ENCODE data around the gene RBM15B.

DNA sequence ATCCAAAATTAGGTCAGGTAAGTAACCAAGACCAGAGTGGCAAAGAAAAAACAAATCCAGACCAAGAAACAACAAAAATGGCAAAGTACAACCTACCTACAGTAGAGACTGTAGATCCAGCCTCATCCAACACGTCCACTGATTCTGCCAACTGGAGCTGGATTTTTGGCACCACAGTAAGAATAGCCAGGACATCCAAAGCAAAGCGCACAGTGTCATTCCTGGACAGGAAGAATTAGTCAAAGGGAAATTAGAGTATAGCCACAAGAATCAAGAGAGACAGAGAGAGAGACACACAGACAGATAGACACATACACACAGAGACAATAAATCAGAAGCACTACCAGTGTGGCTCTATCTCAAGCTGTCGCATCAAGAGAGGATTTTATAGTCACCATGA is 31.1 kb downstream of the RBM15B start:
- TF ChIP-seq, protein P1, sequence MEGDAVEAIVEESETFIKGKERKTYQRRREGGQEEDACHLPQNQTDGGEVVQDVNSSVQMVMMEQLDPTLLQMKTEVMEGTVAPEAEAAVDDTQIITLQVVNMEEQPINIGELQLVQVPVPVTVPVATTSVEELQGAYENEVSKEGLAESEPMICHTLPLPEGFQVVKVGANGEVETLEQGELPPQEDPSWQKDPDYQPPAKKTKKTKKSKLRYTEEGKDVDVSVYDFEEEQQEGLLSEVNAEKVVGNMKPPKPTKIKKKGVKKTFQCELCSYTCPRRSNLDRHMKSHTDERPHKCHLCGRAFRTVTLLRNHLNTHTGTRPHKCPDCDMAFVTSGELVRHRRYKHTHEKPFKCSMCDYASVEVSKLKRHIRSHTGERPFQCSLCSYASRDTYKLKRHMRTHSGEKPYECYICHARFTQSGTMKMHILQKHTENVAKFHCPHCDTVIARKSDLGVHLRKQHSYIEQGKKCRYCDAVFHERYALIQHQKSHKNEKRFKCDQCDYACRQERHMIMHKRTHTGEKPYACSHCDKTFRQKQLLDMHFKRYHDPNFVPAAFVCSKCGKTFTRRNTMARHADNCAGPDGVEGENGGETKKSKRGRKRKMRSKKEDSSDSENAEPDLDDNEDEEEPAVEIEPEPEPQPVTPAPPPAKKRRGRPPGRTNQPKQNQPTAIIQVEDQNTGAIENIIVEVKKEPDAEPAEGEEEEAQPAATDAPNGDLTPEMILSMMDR (conservative IDR thresholded peaks at IDR 0.05; ENCODE audit: low read depth in 2 of 2) = no peak
- TF ChIP-seq POLR2AphosphoS5 (IDR thresholded peaks at IDR 0.05; ENCODE audit: low read depth) (no peak), JUNB (IDR thresholded peaks at IDR 0.05; ENCODE audit: unreplicated experiment) (no peak), REST (IDR thresholded peaks at IDR 0.05; ENCODE audit: unreplicated experiment) (no peak), EZH2 (IDR thresholded peaks at IDR 0.05; ENCODE audit: low read depth, unreplicated experiment) (no peak), ZNF114 (CRISPR knock-in tag; IDR thresholded peaks at IDR 0.05) (no peak), EZH2phosphoT487 (IDR thresholded peaks at IDR 0.05; ENCODE audit: unreplicated experiment) (no peak), CREB1 (CRISPR knock-in tag; IDR thresholded peaks at IDR 0.05; ENCODE audit: low read depth) (no peak), ZNF462 (CRISPR knock-in tag; IDR thresholded peaks at IDR 0.05) (no peak), NANOG (IDR thresholded peaks at IDR 0.05; ENCODE audit: borderline replicate concordance) (no peak)
- TF ChIP-seq, protein P2, sequence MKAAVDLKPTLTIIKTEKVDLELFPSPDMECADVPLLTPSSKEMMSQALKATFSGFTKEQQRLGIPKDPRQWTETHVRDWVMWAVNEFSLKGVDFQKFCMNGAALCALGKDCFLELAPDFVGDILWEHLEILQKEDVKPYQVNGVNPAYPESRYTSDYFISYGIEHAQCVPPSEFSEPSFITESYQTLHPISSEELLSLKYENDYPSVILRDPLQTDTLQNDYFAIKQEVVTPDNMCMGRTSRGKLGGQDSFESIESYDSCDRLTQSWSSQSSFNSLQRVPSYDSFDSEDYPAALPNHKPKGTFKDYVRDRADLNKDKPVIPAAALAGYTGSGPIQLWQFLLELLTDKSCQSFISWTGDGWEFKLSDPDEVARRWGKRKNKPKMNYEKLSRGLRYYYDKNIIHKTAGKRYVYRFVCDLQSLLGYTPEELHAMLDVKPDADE (IDR thresholded peaks at IDR 0.05) = no peak
